ENCODE measurements around the gene IPO8.
"Not testable (repeated sequence)": the region's sequence is repeated elsewhere in the genome, so short reads cannot be mapped to it uniquely, and the experiment has no call there.

The IPO8 gene

GRCh38 chr12:30594509-30594908, 101.2 kb downstream of the IPO8 start:
- H3K27ac ChIP-seq, result no peak overlapping the region
- no peak for DNase-seq (ENCODE audit: low spot score)
- H3K4me3 ChIP-seq, result no peak overlapping the region
- TF ChIP-seq CTCF (IDR thresholded peaks at IDR 0.05), result no peak

- H3K4me3 ChIP-seq; H3K27ac ChIP-seq; DNase-seq (ENCODE audit: low spot score): not testable (repeated sequence)
Observed at GRCh38 chr12:30588572-30588971, 107.1 kb downstream of the IPO8 start.

GRCh38 chr12:30587782-30588181, 107.9 kb downstream of the IPO8 start:
- no peak for TF ChIP-seq CTCF (IDR thresholded peaks at IDR 0.05)
- Histone ChIP-seq H3K4me3 (no peak overlapping the region), H3K27ac (no peak overlapping the region)
- no peak for DNase-seq (ENCODE audit: low spot score)

GRCh38 chr12:30585877-30586276, 109.8 kb downstream of the IPO8 start:
- no peak for TF ChIP-seq CTCF (IDR thresholded peaks at IDR 0.05)
- no peak for DNase-seq (ENCODE audit: low spot score)

GRCh38 chr12:30582943-30583342, 112.7 kb downstream of the IPO8 start:
- no peak for TF ChIP-seq CTCF (IDR thresholded peaks at IDR 0.05)
- Histone ChIP-seq H3K27ac (no peak overlapping the region), H3K4me3 (no peak overlapping the region)
- no peak for DNase-seq (ENCODE audit: low spot score)

More at GRCh38 chr12:30585877-30586276, 109.8 kb downstream of the IPO8 start:
- Histone ChIP-seq H3K27ac (no peak overlapping the region), H3K4me3 (no peak overlapping the region)

- TF ChIP-seq CTCF (IDR thresholded peaks at IDR 0.05), result no peak
- Histone ChIP-seq H3K27ac (no peak overlapping the region), H3K4me3 (no peak overlapping the region)
- no peak for DNase-seq (ENCODE audit: low spot score)
Observed at GRCh38 chr12:30580344-30580743, 115.3 kb downstream of the IPO8 start.

Measured in coronary artery (tissue), 2 donors.